ENCODE data around the gene PHC2. TPM values are rescaled to one million over a fixed set of nuclear protein-coding genes. Genes with fewer than 3 reads are reported as not detected.

PHC2 gene
- total RNA-seq, 1 donor from 2014 or later, result 135 TPM

DNA sequence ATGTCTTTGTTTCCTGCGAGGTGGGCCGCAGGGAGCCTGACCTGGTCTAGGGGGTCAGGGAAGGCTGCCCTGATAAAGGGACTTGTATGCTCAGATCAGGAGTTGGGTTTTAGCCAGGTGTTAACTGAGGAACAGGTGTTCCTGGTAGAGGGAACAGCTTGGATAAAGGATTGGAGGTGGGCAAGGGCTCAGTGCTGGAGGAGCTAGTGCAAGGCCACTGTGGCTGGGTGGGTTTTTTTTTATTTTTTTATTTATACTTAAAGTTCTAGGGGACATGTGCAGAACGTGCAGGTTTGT is 141.1 kb downstream of the PHC2 start:
- Mint-ChIP-seq H3K4me3 (ENCODE audit: low read depth) (no peak overlapping the region), H3K27ac (peak overlapping the region; percentile 59), H3K36me3 (ENCODE audit: insufficient read depth) (peaks cover 36% of the 10 kb centered on the region), H3K9me3 (ENCODE audit: low read depth) (no peaks in the 10 kb centered on the region), H3K27me3 (no peaks in the 10 kb centered on the region), H3K4me1 (ENCODE audit: low read depth) (peaks cover 10% of the 10 kb centered on the region)
- TF ChIP-seq, protein P1, sequence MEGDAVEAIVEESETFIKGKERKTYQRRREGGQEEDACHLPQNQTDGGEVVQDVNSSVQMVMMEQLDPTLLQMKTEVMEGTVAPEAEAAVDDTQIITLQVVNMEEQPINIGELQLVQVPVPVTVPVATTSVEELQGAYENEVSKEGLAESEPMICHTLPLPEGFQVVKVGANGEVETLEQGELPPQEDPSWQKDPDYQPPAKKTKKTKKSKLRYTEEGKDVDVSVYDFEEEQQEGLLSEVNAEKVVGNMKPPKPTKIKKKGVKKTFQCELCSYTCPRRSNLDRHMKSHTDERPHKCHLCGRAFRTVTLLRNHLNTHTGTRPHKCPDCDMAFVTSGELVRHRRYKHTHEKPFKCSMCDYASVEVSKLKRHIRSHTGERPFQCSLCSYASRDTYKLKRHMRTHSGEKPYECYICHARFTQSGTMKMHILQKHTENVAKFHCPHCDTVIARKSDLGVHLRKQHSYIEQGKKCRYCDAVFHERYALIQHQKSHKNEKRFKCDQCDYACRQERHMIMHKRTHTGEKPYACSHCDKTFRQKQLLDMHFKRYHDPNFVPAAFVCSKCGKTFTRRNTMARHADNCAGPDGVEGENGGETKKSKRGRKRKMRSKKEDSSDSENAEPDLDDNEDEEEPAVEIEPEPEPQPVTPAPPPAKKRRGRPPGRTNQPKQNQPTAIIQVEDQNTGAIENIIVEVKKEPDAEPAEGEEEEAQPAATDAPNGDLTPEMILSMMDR (IDR thresholded peaks at IDR 0.05; ENCODE audit: unreplicated experiment), result no peak
- DNase-seq (ENCODE audit: low spot score, unreplicated experiment), result no peak

- no peak for DNase-seq (ENCODE audit: low spot score, unreplicated experiment)
- Mint-ChIP-seq H3K27me3 (no peaks in the 10 kb centered on the region), H3K36me3 (ENCODE audit: insufficient read depth) (peaks cover 37% of the 10 kb centered on the region), H3K4me1 (ENCODE audit: low read depth) (peaks cover 13% of the 10 kb centered on the region), H3K27ac (peak overlapping the region; percentile 77), H3K9me3 (ENCODE audit: low read depth) (no peaks in the 10 kb centered on the region), H3K4me3 (ENCODE audit: low read depth) (no peak overlapping the region)
- TF ChIP-seq, protein P1 (IDR thresholded peaks at IDR 0.05; ENCODE audit: unreplicated experiment), result no peak
Observed at GRCh38 chr1:33288976-33289857, 141.7 kb downstream of the PHC2 start.

GRCh38 chr1:33287317-33287716 is 143.6 kb downstream of the PHC2 start:
- Mint-ChIP-seq H3K27me3 (no peaks in the 10 kb centered on the region), H3K36me3 (ENCODE audit: insufficient read depth) (peaks cover 37% of the 10 kb centered on the region), H3K4me1 (ENCODE audit: low read depth) (peaks cover 18% of the 10 kb centered on the region), H3K4me3 (ENCODE audit: low read depth) (no peak overlapping the region), H3K27ac (no peak overlapping the region), H3K9me3 (ENCODE audit: low read depth) (no peaks in the 10 kb centered on the region)
- TF ChIP-seq, protein P1 (IDR thresholded peaks at IDR 0.05; ENCODE audit: unreplicated experiment), result no peak
- DNase-seq (ENCODE audit: low spot score, unreplicated experiment), result no peak

DNA sequence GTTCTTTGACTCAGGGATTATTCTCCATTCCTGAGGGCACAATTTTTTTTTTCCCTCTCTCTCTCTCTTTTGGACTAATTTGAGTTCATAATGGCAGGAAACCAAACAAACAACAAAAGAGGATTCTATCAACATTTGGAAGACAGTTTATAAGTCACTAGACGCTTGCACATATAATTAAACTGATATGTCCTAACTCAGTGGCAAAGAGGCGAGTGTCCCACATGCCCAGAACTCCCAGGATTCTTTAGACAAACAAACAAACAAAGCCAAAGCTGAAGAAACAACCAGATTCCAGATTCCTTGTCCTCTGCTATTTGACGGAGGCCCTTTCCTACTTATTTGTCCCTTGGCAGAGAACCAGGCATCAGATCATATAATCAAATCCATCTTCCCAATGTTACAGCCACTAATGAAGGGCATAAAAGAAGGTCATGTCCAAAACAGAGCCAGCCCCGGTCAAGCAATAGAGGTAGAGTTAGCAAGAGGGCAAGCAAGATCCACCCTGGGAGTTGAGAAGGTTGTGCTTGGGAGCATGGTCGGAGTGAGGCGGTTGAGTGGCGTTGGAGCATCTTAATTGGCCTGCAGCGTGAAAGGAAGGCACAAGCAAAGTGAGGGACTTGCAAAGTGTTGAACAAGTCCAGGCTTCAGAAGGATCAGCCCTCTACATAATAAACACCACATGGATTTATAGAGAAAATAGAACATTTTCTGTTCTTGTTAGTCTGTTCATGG is 144.3 kb downstream of the PHC2 start:
- no peak overlapping the region for H3K27ac Mint-ChIP-seq
- H3K9me3 Mint-ChIP-seq (ENCODE audit: low read depth), result no peaks in the 10 kb centered on the region
- TF ChIP-seq, protein P1 (IDR thresholded peaks at IDR 0.05; ENCODE audit: unreplicated experiment), result no peak
- no peak for DNase-seq (ENCODE audit: low spot score, unreplicated experiment)
- H3K4me3 Mint-ChIP-seq (ENCODE audit: low read depth), result no peak overlapping the region
- H3K36me3 Mint-ChIP-seq (ENCODE audit: insufficient read depth), result peaks cover 40% of the 10 kb centered on the region
- H3K27me3 Mint-ChIP-seq, result no peaks in the 10 kb centered on the region
- H3K4me1 Mint-ChIP-seq (ENCODE audit: low read depth), result peaks cover 18% of the 10 kb centered on the region

GRCh38 chr1:33284049-33284448 is 146.8 kb downstream of the PHC2 start:
- H3K27ac Mint-ChIP-seq, result peak overlapping the region; percentile 45
- H3K36me3 Mint-ChIP-seq (ENCODE audit: insufficient read depth), result peaks cover 32% of the 10 kb centered on the region

More at GRCh38 chr1:33284049-33284448, 146.8 kb downstream of the PHC2 start:
- Mint-ChIP-seq H3K4me1 (ENCODE audit: low read depth) (peaks cover 18% of the 10 kb centered on the region), H3K9me3 (ENCODE audit: low read depth) (no peaks in the 10 kb centered on the region), H3K4me3 (ENCODE audit: low read depth) (no peak overlapping the region), H3K27me3 (no peaks in the 10 kb centered on the region)
- TF ChIP-seq, protein P1 (IDR thresholded peaks at IDR 0.05; ENCODE audit: unreplicated experiment), result no peak
- DNase-seq (ENCODE audit: low spot score, unreplicated experiment), result no peak

Measured in progenitor cell of endocrine pancreas (in vitro differentiated cells).